Loucy (cell line): ENCODE results near the gene GAPT.

Source experiments
- H2AFZ ChIP-seq: fragments of 200-600 bp; sonication (generic); 2 replicates; pipeline ENCODE4 v1.6.0; 2016; ENCODE audit warnings: antibody characterized with exemption, mild to moderate bottlenecking, low read length, moderate library complexity
- H3F3A ChIP-seq: fragments of 200-600 bp; 2 replicates; pipeline ENCODE4 v1.6.0; 2016; ENCODE audit warnings: antibody characterized with exemption, low read depth, mild to moderate bottlenecking
- H3K27me3 ChIP-seq: fragments of 200-600 bp; sonication (generic); 2 replicates; pipeline ENCODE4 v1.6.1; 2014; ENCODE audit warnings: low read length, mild to moderate bottlenecking; ENCODE audit not compliant: insufficient read depth, poor library complexity, severe bottlenecking
- H3K36me3 ChIP-seq: fragments of 200-600 bp; sonication (generic); 2 replicates; pipeline ENCODE4 v1.6.1; 2016; ENCODE audit warnings: low read length; ENCODE audit not compliant: insufficient read depth
- H3K4me1 ChIP-seq: fragments of 200-600 bp; sonication (generic); 2 replicates; pipeline ENCODE4 v1.5.1; 2014; ENCODE audit warnings: low read length, mild to moderate bottlenecking; ENCODE audit not compliant: insufficient read depth, poor library complexity, severe bottlenecking
- H3K4me2 ChIP-seq: fragments of 200-600 bp; sonication (generic); 2 replicates; pipeline ENCODE4 v1.6.0; 2014; ENCODE audit warnings: antibody characterized with exemption, low read length, low read depth, mild to moderate bottlenecking; ENCODE audit not compliant: poor library complexity, severe bottlenecking
- H3K4me3 ChIP-seq: fragments of 200-600 bp; sonication (generic); 2 replicates; pipeline ENCODE4 v1.5.1; 2014; ENCODE audit warnings: low read length, mild to moderate bottlenecking, mixed read lengths; ENCODE audit not compliant: poor library complexity, severe bottlenecking
- H3K79me2 ChIP-seq: fragments of 200-600 bp; sonication (generic); 2 replicates; pipeline ENCODE4 v1.6.1; 2014; ENCODE audit warnings: low read length; ENCODE audit not compliant: insufficient read depth
- H3K9ac ChIP-seq: fragments of 200-600 bp; sonication (generic); 2 replicates; pipeline ENCODE4 v1.6.0; 2014; ENCODE audit warnings: mild to moderate bottlenecking, low read depth, low read length, moderate library complexity; ENCODE audit not compliant: poor library complexity, severe bottlenecking
- H3K9me2 ChIP-seq: fragments of 200-600 bp; sonication (generic); replicated peaks from 2 replicates; pipeline ENCODE4 v1.6.1; 2016; ENCODE audit warnings: low read depth, low read length, mixed read lengths
- H3K9me3 ChIP-seq: fragments of 200-600 bp; sonication (generic); 2 replicates; pipeline ENCODE4 v1.6.1; 2014; ENCODE audit warnings: mild to moderate bottlenecking, antibody characterized with exemption, low read length, low read depth; ENCODE audit not compliant: insufficient read depth
- H4K20me1 ChIP-seq: fragments of 200-600 bp; sonication (generic); 2 replicates; pipeline ENCODE4 v1.6.0; 2014; ENCODE audit warnings: antibody characterized with exemption, low read length, mild to moderate bottlenecking; ENCODE audit not compliant: insufficient read depth, poor library complexity, severe bottlenecking
- EZH2phosphoT487 ChIP-seq: fragments of 200-600 bp; IDR thresholded peaks from 2 replicates; pipeline ENCODE4 v1.6.1; 2018; ENCODE audit warnings: antibody characterized with exemption, mild to moderate bottlenecking, moderate library complexity, borderline replicate concordance
- TF ChIP-seq, protein P1 (sequence below): fragments of 200-600 bp; sonication (generic); conservative IDR thresholded peaks from 2 replicates; pipeline ENCODE4 v1.5.1; 2014; ENCODE audit warnings: mild to moderate bottlenecking, antibody characterized with exemption, low read length

GAPT gene

DNA sequence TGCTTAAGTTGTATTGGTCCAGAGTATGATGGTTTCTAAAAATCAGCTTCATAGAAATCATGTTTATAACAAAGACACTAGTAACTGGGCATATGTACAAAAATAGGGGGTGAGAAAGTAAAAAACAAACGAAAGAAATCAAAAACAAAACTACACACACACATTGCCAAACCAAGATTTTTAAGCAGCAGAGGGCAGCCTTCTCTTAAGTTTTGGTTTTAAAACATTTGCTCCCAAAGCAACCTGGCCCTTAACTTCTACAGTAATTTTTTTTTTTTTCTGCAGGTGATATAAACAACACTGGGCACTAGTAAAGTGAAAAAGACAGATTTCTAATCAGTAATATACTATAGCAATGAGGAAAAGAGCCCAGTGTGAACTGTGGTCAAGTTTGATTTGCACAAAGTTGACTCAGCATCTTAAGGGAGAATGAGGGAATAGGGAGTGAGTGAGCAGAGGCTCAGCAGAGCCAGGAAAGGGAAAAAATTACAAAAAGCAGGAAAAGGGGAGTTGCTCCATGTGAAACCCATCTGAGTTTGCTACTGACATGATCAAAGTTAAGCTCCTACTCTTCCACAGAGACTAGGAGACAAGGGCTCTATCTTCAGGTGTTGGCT lies 13.4 kb upstream of the GAPT start:
- no peak overlapping the region for H2AFZ ChIP-seq
- peaks cover 7% of the 10 kb centered on the region; the same call in 1 of the 2 replicates for H3K9me3 ChIP-seq
- no peak overlapping the region for H3K9ac ChIP-seq
- no peaks in the 10 kb centered on the region for H3F3A ChIP-seq
- H3K9me2 ChIP-seq: no peaks in the 10 kb centered on the region
- no peaks in the 10 kb centered on the region for H4K20me1 ChIP-seq
- TF ChIP-seq, protein P1, sequence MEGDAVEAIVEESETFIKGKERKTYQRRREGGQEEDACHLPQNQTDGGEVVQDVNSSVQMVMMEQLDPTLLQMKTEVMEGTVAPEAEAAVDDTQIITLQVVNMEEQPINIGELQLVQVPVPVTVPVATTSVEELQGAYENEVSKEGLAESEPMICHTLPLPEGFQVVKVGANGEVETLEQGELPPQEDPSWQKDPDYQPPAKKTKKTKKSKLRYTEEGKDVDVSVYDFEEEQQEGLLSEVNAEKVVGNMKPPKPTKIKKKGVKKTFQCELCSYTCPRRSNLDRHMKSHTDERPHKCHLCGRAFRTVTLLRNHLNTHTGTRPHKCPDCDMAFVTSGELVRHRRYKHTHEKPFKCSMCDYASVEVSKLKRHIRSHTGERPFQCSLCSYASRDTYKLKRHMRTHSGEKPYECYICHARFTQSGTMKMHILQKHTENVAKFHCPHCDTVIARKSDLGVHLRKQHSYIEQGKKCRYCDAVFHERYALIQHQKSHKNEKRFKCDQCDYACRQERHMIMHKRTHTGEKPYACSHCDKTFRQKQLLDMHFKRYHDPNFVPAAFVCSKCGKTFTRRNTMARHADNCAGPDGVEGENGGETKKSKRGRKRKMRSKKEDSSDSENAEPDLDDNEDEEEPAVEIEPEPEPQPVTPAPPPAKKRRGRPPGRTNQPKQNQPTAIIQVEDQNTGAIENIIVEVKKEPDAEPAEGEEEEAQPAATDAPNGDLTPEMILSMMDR: peak; percentile 65
- TF ChIP-seq EZH2phosphoT487: no peak
- H3K36me3 ChIP-seq: no peaks in the 10 kb centered on the region
- no peak overlapping the region for H3K4me3 ChIP-seq
- no peaks in the 10 kb centered on the region for H3K79me2 ChIP-seq
- no peak overlapping the region for H3K4me2 ChIP-seq
- no peaks in the 10 kb centered on the region for H3K27me3 ChIP-seq
- no peaks in the 10 kb centered on the region for H3K4me1 ChIP-seq

DNA sequence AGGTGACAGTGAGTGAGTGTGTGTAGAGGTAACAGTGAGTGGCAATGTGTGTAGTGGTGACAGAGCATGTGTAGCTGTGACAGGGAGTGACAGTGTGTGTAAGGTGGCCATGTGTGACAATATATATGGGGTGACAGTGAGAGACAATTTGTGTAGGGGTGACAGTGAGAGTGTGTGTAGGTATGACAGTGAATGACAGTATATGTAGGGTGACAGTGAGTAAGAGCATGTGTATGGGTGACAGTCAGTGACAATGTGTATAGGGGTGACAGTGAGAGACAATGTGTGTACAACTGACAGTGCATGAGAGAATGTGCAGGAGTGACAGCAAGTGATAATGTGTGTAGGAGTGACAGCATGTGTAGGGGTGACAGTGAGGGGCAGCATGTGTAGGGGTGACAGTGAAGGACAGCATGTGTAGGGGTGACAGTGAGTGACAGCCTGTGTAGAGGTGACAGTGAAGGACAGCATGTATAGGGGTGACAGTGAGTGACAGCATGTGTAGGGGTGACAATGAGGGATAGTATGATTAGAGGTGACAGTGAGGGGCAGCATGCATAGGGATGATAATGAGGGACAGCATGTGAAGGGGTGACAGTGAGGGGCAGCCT lies 10.1 kb upstream of the GAPT start:
- H3K4me3 ChIP-seq: no peak overlapping the region
- no peak overlapping the region for H3K9ac ChIP-seq
- no peaks in the 10 kb centered on the region for H3F3A ChIP-seq
- H3K27me3 ChIP-seq: no peaks in the 10 kb centered on the region
- H3K9me3 ChIP-seq: no peaks in the 10 kb centered on the region
- no peak for TF ChIP-seq EZH2phosphoT487
- TF ChIP-seq, protein P1: no peak
- H4K20me1 ChIP-seq: no peaks in the 10 kb centered on the region
- no peak overlapping the region for H2AFZ ChIP-seq
- no peaks in the 10 kb centered on the region for H3K36me3 ChIP-seq
- H3K79me2 ChIP-seq: no peaks in the 10 kb centered on the region
- H3K9me2 ChIP-seq: no peaks in the 10 kb centered on the region
- no peak overlapping the region for H3K4me2 ChIP-seq
- H3K4me1 ChIP-seq: no peaks in the 10 kb centered on the region

DNA sequence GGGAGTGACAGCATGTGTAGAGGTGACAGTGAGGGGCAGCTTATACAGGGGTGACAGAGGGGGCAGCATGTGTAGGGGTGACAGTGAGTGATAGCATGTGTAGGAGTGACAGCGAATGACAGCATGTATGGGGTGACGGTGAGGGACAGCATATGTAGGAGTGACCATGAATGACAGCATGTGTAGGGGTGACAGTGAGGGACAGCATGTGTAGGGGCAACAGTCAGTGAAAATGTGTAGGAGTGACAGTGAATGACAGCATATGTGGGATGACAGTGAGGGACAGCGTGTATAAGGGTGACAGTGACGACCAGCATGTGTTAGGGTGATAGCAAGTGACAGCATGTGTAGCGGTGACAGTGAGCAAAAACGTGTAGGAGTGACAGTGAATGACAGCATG lies 9.4 kb upstream of the GAPT start:
- Histone ChIP-seq H3K4me3 (no peak overlapping the region), H3K9me3 (no peaks in the 10 kb centered on the region), H4K20me1 (no peaks in the 10 kb centered on the region), H2AFZ (no peak overlapping the region), H3K9me2 (no peaks in the 10 kb centered on the region), H3K36me3 (no peaks in the 10 kb centered on the region), H3F3A (no peaks in the 10 kb centered on the region), H3K9ac (no peak overlapping the region), H3K79me2 (no peaks in the 10 kb centered on the region), H3K27me3 (no peaks in the 10 kb centered on the region), H3K4me2 (no peak overlapping the region), H3K4me1 (no peaks in the 10 kb centered on the region)
- no peak for TF ChIP-seq EZH2phosphoT487
- TF ChIP-seq, protein P1: no peak
